HG02885 (cell line): Measurements from ENCODE around the gene MTX2.
"Not testable (repeated sequence)": the region's sequence is repeated elsewhere in the genome, so short reads cannot be mapped to it uniquely, and the experiment has no call there.

Experiments
- ATAC-seq: cut with Tn5 transposase; IDR thresholded peaks from one replicate; pipeline ENCODE4 v1.9.1; 2021; ENCODE audit warnings: mild to moderate bottlenecking; ENCODE audit not compliant: unreplicated experiment, poor library complexity

The MTX2 gene

DNA sequence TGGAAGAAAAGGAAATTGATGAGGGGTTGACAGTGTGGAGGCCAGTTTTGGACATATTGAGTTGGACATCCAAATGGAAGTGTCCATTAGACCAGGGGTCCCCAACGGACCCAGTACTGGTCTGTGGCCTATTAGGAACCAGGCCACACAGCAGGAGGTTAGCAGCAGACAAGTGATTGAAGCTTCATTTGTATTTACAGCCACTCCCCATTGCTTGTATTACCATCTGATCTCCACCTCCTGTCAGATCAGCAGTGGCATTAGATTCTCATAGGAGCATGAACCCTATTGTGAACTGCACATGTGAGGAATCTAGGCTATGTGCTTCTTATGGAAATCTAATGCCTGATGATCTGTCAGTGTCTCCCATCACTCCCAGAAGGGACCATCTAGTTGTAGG lies 99.1 kb downstream of the MTX2 start:
- ATAC-seq: no peak

DNA sequence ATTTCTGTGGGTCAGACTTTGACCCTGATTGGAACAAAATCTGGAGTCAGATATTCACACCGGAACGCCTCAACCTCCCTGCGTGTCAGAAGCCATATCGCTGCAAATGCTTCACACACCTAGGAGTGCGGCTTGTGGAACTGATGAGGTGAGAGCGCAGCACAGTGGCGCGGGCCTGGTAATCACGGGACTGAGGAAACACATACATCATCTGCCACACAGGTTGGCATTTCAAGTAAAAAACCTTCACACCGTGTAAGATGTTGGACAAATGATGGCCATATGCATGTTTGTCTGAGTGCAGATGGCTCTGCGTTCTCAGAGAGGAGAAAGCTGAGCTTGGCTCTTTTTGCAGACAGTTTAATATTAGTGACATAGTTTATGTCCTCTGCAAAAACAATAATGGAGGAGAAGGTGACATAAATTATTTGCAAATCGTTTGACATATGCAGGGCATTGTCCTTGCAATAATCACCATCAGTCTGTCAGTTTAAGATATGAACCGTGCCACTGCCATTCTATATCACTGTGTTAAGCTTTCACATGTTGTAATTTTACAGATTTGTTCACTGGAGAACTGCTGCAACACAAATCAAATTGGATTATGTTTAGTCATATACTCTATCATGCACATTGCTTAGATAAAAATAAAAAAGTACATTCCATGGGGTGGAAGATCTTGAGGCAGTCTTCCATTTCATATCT lies 101.4 kb downstream of the MTX2 start:
- ATAC-seq: no peak

DNA sequence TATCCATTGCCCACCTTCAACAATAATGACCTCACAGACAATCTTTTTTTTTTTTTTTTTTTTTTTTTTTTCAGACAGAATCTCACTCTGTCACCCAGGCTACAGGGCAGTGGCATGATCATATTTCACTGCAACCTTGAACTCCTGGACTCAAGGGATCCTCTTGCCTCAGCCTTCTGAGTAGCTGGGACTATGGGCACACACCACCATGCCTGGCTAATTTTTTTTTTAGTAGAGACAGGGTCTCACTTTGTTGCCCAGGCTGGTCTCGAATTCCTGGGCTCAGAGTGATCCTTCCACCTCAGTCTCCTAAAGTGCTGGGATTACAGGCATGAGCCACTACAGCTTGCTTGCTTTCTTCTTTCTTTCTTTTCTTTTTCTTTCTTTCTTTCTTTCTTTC lies 103.9 kb downstream of the MTX2 start:
- not testable (repeated sequence) for ATAC-seq

DNA sequence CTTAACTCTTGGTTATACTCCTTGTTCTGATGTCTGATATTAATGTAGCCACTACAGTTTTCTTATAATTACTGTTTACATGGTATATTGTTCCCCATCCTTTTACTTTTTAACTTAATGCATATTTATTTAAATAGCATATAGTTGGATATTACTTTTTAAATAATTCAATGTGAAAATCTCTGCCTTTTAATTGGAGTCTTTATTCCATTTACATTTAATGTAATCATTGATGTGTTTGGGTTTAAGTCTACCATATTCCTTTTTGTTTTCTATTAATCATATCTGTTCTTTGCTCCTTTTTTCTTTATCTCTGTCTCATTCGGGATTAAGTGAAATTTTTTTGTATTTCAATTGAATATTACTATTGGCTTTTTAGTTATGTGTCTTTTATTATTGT lies 109.1 kb downstream of the MTX2 start:
- no peak for ATAC-seq

DNA sequence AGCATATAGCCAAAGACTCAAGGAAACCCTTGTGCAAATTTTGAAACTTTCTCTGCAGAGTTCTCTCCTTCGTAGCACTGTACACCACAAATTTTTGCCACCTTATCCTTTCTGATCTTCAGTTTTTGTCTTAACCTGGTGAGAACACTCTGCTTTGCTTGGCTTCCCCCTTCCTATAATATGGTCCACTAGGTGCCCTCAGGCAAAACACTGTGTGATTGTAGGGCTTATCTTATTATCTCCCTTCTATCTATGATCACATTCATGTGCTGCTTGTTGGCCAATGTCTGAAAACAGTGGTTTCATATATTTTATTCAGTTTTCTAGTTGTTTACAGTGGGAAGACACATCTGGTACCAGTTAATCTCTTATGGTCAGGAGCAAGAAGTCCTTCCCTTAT lies 111.1 kb downstream of the MTX2 start:
- no peak for ATAC-seq

DNA sequence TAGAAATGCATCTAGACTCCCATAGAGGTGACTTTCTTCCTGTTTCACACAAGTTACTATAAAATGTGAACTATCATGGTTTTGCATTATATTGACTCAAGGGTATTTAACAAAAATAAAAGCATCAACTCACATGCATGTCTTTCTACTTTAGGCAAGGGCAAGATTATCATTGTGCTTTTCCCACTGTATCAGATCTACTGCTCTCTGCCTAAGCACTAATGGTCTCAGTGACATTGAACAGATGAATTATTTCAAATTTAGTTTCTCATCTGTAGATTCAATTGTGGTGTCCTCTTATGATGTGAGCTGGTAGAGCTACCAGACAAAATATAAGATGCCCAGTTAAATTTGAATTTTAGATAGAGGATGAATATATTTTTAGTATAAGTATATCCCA lies 113.9 kb downstream of the MTX2 start:
- no peak for ATAC-seq

DNA sequence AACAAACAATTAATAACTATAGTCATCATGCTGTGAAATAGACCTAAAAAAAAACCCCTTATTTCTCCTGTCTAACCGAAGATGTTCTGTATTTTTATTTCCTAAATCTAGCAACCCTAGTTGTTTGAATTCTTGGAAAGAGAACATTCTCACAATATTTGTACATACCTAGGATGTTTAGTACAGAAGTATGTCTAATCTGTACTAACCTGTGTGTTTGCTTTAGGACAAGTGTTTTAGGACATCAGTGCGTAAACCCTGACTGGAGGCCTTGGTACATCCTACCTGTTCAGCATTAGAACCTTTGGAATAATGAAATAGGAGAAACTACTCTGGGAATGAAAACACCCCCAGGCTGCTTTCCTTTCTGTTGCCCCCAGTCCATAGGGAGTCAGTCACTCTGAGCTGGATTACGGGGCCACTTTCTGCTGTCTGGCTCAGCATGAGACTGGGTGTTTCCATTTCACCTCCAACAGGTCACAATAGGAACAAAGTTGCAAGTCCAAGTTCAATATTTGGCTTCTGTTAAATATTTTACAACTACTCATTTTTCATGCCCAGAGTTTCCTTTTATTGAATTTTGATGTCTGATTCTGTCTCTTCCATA lies 114.7 kb downstream of the MTX2 start:
- no peak for ATAC-seq

DNA sequence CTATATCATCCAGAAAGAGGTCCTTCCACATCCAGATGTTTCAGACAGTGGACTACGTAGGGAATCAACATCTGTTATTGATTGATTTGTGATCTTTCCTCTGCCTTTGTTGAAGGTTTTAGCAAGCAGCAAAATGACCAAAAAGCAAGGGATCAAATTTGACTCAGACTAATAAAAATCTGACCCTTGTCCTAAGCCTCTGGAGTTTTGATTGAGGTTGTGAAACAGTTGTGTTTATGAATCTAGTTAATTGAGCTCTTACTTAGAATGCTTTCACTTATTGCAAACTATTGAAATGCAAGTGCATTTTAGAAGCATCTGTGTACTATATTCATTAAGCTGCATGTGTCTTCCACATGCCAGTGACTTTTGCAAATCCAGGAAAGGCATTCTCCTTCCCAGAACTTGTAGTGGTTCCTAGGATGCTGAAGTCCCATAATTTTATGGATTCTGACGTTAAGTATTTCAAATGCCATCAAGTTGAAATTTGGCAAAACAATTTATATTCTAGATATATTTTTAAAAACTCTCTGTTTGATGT lies 116.0 kb downstream of the MTX2 start:
- no peak for ATAC-seq

DNA sequence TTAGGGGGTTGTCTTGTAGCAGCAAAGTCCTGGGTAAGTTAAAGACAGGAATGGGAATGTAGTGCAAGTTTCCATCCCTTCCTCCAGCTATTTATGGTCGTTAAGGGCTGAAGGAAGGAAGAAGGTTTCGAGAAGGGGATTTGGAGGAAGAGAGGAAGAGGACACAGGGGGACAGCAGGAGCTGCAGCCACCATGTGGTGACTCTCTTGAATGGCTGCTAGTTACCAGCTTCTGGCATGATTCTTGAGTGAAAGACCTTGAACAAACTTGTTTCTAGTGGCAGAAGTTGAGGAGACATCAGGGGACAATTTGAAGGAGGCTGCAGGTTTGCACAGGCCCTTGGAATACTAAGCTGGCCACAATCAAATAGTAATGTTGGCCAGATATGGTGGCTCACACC lies 116.6 kb downstream of the MTX2 start:
- no peak for ATAC-seq
